Rectal smooth muscle tissue (tissue), 1 donor: Measurements from ENCODE around the gene LDLRAD4.
"Not testable (repeated sequence)": the region's sequence is repeated elsewhere in the genome, so short reads cannot be mapped to it uniquely, and the experiment has no call there.

Source experiments
- H3K27ac ChIP-seq: one replicate; pipeline ENCODE4 v1.7.0; 2013; ENCODE audit warnings: low read depth, low read length, inconsistent platforms
- H3K27me3 ChIP-seq: one replicate; pipeline ENCODE4 v1.7.0; 2013; ENCODE audit warnings: low read length; ENCODE audit not compliant: control insufficient read depth, insufficient read depth
- H3K36me3 ChIP-seq: one replicate; pipeline ENCODE4 v1.7.0; 2013; ENCODE audit warnings: low read length; ENCODE audit not compliant: control insufficient read depth, insufficient read depth
- H3K4me1 ChIP-seq: one replicate; pipeline ENCODE4 v1.7.0; 2013; ENCODE audit warnings: low read length; ENCODE audit not compliant: control insufficient read depth, insufficient read depth
- H3K4me3 ChIP-seq: one replicate; pipeline ENCODE4 v1.7.0; 2013; ENCODE audit warnings: low read length
- H3K9ac ChIP-seq: one replicate; pipeline ENCODE4 v1.7.0; 2013; ENCODE audit warnings: low read length

Gene LDLRAD4

GRCh38 chr18:13481820-13482617, 263.5 kb downstream of the LDLRAD4 start:
- no peak overlapping the region for H3K27ac ChIP-seq
- H3K4me3 ChIP-seq: no peak overlapping the region
- H3K27me3 ChIP-seq: no peaks in the 10 kb centered on the region
- H3K36me3 ChIP-seq: no peaks in the 10 kb centered on the region
- no peaks in the 10 kb centered on the region for H3K4me1 ChIP-seq
- H3K9ac ChIP-seq: no peak overlapping the region

GRCh38 chr18:13482618-13482945, 264.0 kb downstream of the LDLRAD4 start:
- Histone ChIP-seq H3K9ac (no peak overlapping the region), H3K36me3 (no peaks in the 10 kb centered on the region), H3K4me1 (no peaks in the 10 kb centered on the region), H3K4me3 (no peak overlapping the region), H3K27me3 (no peaks in the 10 kb centered on the region), H3K27ac (no peak overlapping the region)

- Histone ChIP-seq H3K27me3 (no peaks in the 10 kb centered on the region), H3K27ac (no peak overlapping the region), H3K36me3 (no peaks in the 10 kb centered on the region), H3K9ac (no peak overlapping the region), H3K4me1 (no peaks in the 10 kb centered on the region), H3K4me3 (no peak overlapping the region)
Observed at GRCh38 chr18:13483316-13484270, 265.0 kb downstream of the LDLRAD4 start.

GRCh38 chr18:13485182-13485581, 266.6 kb downstream of the LDLRAD4 start:
- no peak overlapping the region for H3K27ac ChIP-seq

GRCh38 chr18:13485604-13486003, 267.0 kb downstream of the LDLRAD4 start:
- peaks cover 2% of the 10 kb centered on the region for H3K36me3 ChIP-seq
- no peak overlapping the region for H3K27ac ChIP-seq
- H3K4me1 ChIP-seq: no peaks in the 10 kb centered on the region
- no peak overlapping the region for H3K4me3 ChIP-seq
- no peak overlapping the region for H3K9ac ChIP-seq
- no peaks in the 10 kb centered on the region for H3K27me3 ChIP-seq

More at GRCh38 chr18:13485182-13485581, 266.6 kb downstream of the LDLRAD4 start:
- Histone ChIP-seq H3K4me3 (no peak overlapping the region), H3K4me1 (no peaks in the 10 kb centered on the region), H3K36me3 (peaks cover 2% of the 10 kb centered on the region), H3K27me3 (no peaks in the 10 kb centered on the region), H3K9ac (no peak overlapping the region)

GRCh38 chr18:13486284-13486683, 267.7 kb downstream of the LDLRAD4 start:
- Histone ChIP-seq H3K4me1 (no peaks in the 10 kb centered on the region), H3K9ac (no peak overlapping the region), H3K4me3 (no peak overlapping the region), H3K27me3 (no peaks in the 10 kb centered on the region), H3K36me3 (peaks cover 2% of the 10 kb centered on the region), H3K27ac (no peak overlapping the region)

GRCh38 chr18:13486686-13487085, 268.1 kb downstream of the LDLRAD4 start:
- H3K27ac ChIP-seq: no peak overlapping the region
- no peak overlapping the region for H3K4me3 ChIP-seq
- H3K36me3 ChIP-seq: peaks cover 2% of the 10 kb centered on the region
- no peaks in the 10 kb centered on the region for H3K27me3 ChIP-seq
- no peaks in the 10 kb centered on the region for H3K4me1 ChIP-seq
- no peak overlapping the region for H3K9ac ChIP-seq

GRCh38 chr18:13487237-13487636, 268.7 kb downstream of the LDLRAD4 start:
- Histone ChIP-seq H3K27ac (no peak overlapping the region), H3K36me3 (peaks cover 2% of the 10 kb centered on the region), H3K9ac (no peak overlapping the region), H3K4me1 (no peaks in the 10 kb centered on the region), H3K4me3 (no peak overlapping the region), H3K27me3 (no peaks in the 10 kb centered on the region)

GRCh38 chr18:13488281-13488929, 269.8 kb downstream of the LDLRAD4 start:
- H3K27ac ChIP-seq: no peak overlapping the region
- H3K4me1 ChIP-seq: no peaks in the 10 kb centered on the region
- no peaks in the 10 kb centered on the region for H3K27me3 ChIP-seq
- peaks cover 2% of the 10 kb centered on the region for H3K36me3 ChIP-seq
- no peak overlapping the region for H3K9ac ChIP-seq
- H3K4me3 ChIP-seq: no peak overlapping the region

GRCh38 chr18:13489303-13489702, 270.7 kb downstream of the LDLRAD4 start:
- H3K27ac ChIP-seq, H3K4me3 ChIP-seq, H3K4me1 ChIP-seq, H3K36me3 ChIP-seq, H3K9ac ChIP-seq, H3K27me3 ChIP-seq: not testable (repeated sequence)

GRCh38 chr18:13491138-13491537, 272.6 kb downstream of the LDLRAD4 start:
- no peak overlapping the region for H3K9ac ChIP-seq
- H3K4me3 ChIP-seq: no peak overlapping the region
- no peak overlapping the region for H3K27ac ChIP-seq
- peaks cover 2% of the 10 kb centered on the region for H3K36me3 ChIP-seq
- H3K4me1 ChIP-seq: no peaks in the 10 kb centered on the region
- H3K27me3 ChIP-seq: no peaks in the 10 kb centered on the region

- Histone ChIP-seq H3K9ac (no peak overlapping the region), H3K4me1 (no peaks in the 10 kb centered on the region), H3K4me3 (no peak overlapping the region), H3K27me3 (no peaks in the 10 kb centered on the region), H3K36me3 (peaks cover 2% of the 10 kb centered on the region), H3K27ac (no peak overlapping the region)
Observed at GRCh38 chr18:13492314-13492713, 273.8 kb downstream of the LDLRAD4 start.
